Measurements from ENCODE around the gene CXXC5. TPM values are rescaled to one million over a fixed set of nuclear protein-coding genes. Genes with fewer than 3 reads are reported as not detected.

Gene CXXC5
- total and polyA plus RNA-seq, 9 of the 15 experiments (the other 6 are each of a cell fraction or from before 2014, with no cell fraction given): 1.9 to 123 (median 45.8) TPM

DNA sequence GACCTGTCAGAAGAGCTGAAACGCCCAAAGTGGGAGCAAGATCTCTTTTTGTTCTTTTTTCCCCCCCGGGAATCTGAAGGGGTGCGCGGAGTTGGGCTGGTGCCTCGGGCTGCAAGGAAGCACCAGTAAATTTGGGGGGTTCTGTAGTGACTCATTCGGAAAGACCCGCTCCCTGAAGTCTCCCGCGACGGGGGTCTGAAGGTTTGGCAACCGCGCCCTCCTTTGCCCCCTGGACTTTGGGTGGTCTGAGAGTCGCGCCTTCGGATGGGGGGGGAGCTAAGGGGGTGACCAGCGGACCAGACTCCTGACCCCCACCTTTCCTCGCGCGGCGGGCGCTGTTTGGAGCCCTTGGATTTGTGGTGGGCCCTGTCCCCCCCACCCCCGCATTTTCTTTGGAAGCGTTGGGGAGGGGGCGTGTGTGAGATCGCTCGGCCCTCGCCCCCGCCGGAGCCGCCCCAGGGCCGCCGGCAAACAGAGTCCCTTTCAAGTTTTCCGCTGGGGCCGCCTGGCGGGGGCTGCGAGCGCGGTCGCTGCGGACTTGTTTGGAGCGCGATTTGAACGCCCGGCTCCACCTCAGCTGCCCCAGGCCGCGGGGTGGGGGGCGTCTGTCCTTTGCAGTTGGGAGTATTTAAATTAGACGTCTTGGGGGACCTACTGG is 2.0 kb downstream of the CXXC5 start (continued):
- TF ChIP-seq, protein P1, sequence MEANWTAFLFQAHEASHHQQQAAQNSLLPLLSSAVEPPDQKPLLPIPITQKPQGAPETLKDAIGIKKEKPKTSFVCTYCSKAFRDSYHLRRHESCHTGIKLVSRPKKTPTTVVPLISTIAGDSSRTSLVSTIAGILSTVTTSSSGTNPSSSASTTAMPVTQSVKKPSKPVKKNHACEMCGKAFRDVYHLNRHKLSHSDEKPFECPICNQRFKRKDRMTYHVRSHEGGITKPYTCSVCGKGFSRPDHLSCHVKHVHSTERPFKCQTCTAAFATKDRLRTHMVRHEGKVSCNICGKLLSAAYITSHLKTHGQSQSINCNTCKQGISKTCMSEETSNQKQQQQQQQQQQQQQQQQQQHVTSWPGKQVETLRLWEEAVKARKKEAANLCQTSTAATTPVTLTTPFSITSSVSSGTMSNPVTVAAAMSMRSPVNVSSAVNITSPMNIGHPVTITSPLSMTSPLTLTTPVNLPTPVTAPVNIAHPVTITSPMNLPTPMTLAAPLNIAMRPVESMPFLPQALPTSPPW (CRISPR knock-in tag; IDR thresholded peaks at IDR 0.05): peak; percentile 58; the same call in 1 of the 2 replicates
- 0 out of 2 replicates have a peak, but pooled peaks have one; percentile 27 for TF ChIP-seq LCOR (CRISPR knock-in tag; IDR thresholded peaks at IDR 0.05)
- TF ChIP-seq COPS2 (conservative IDR thresholded peaks at IDR 0.05): no peak
- TF ChIP-seq, protein P2, sequence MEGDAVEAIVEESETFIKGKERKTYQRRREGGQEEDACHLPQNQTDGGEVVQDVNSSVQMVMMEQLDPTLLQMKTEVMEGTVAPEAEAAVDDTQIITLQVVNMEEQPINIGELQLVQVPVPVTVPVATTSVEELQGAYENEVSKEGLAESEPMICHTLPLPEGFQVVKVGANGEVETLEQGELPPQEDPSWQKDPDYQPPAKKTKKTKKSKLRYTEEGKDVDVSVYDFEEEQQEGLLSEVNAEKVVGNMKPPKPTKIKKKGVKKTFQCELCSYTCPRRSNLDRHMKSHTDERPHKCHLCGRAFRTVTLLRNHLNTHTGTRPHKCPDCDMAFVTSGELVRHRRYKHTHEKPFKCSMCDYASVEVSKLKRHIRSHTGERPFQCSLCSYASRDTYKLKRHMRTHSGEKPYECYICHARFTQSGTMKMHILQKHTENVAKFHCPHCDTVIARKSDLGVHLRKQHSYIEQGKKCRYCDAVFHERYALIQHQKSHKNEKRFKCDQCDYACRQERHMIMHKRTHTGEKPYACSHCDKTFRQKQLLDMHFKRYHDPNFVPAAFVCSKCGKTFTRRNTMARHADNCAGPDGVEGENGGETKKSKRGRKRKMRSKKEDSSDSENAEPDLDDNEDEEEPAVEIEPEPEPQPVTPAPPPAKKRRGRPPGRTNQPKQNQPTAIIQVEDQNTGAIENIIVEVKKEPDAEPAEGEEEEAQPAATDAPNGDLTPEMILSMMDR (IDR thresholded peaks at IDR 0.05 in 2 of 3, conservative IDR thresholded peaks at IDR 0.05 in 1 of 3; ENCODE audit: insufficient read depth in 2 of 3, low read depth in 1 of 3, low read length in 3 of 3): peak; percentile 49 to 64 (median 52)
- no peak for TF ChIP-seq ZNF785 (CRISPR knock-in tag; IDR thresholded peaks at IDR 0.05)
- TF ChIP-seq, protein P3, sequence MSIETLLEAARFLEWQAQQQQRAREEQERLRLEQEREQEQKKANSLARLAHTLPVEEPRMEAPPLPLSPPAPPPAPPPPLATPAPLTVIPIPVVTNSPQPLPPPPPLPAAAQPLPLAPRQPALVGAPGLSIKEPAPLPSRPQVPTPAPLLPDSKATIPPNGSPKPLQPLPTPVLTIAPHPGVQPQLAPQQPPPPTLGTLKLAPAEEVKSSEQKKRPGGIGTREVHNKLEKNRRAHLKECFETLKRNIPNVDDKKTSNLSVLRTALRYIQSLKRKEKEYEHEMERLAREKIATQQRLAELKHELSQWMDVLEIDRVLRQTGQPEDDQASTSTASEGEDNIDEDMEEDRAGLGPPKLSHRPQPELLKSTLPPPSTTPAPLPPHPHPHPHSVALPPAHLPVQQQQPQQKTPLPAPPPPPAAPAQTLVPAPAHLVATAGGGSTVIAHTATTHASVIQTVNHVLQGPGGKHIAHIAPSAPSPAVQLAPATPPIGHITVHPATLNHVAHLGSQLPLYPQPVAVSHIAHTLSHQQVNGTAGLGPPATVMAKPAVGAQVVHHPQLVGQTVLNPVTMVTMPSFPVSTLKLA (conservative IDR thresholded peaks at IDR 0.05): no peak
- TF ChIP-seq, protein P4, sequence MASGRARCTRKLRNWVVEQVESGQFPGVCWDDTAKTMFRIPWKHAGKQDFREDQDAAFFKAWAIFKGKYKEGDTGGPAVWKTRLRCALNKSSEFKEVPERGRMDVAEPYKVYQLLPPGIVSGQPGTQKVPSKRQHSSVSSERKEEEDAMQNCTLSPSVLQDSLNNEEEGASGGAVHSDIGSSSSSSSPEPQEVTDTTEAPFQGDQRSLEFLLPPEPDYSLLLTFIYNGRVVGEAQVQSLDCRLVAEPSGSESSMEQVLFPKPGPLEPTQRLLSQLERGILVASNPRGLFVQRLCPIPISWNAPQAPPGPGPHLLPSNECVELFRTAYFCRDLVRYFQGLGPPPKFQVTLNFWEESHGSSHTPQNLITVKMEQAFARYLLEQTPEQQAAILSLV (tag; IDR thresholded peaks at IDR 0.05): no peak
- TF ChIP-seq HNRNPUL1 (IDR thresholded peaks at IDR 0.05; ENCODE audit: low read length): no peak
- no peak for TF ChIP-seq MCM3 (IDR thresholded peaks at IDR 0.05)
- peak; percentile 68; the same call in 1 of the 2 replicates for TF ChIP-seq BRD4 (IDR thresholded peaks at IDR 0.05)
- TF ChIP-seq THAP12 (CRISPR knock-in tag; IDR thresholded peaks at IDR 0.05): no peak
- TF ChIP-seq EGR1 (conservative IDR thresholded peaks at IDR 0.05): peak; percentile 88
- TF ChIP-seq ZNF431 (CRISPR knock-in tag; IDR thresholded peaks at IDR 0.05): no peak
- TF ChIP-seq NFRKB (IDR thresholded peaks at IDR 0.05; ENCODE audit: low read depth): no peak
- TF ChIP-seq POLR2B (IDR thresholded peaks at IDR 0.05; ENCODE audit: low read depth, partially characterized antibody): no peak
- 0 out of 2 replicates have a peak, but pooled peaks have one; percentile 31 for TF ChIP-seq CREB1 (IDR thresholded peaks at IDR 0.05)
- TF ChIP-seq CREB1 (CRISPR knock-in tag; IDR thresholded peaks at IDR 0.05): no peak
- TF ChIP-seq SRSF3 (IDR thresholded peaks at IDR 0.05; ENCODE audit: insufficient read depth, low read length): no peak
- peak; percentile 45 for TF ChIP-seq RBFOX2 (IDR thresholded peaks at IDR 0.05; ENCODE audit: low read depth, low read length)
- no peak for TF ChIP-seq SAFB2 (IDR thresholded peaks at IDR 0.05; ENCODE audit: borderline replicate concordance, low read depth, low read length, severe bottlenecking)

Data from K562 (cell line).